H9 (cell line): ENCODE results near the gene XNDC1N. TPM values are rescaled to one million over a fixed set of nuclear protein-coding genes. Genes with fewer than 3 reads are reported as not detected.

Experiments used
- DNase-seq: peaks from one replicate; pipeline ENCODE4 v3.0.0-alpha.2; 2017
- H2AFZ ChIP-seq: one replicate; pipeline ENCODE4 v1.6.1; 2013; ENCODE audit warnings: mild to moderate bottlenecking, low read length, control low read depth, moderate library complexity
- H2AK5ac ChIP-seq: 2 replicates; pipeline ENCODE4 v1.6.1; 2013; ENCODE audit warnings: low read length, control low read depth, mixed read lengths; ENCODE audit not compliant: insufficient read length
- H2BK120ac ChIP-seq: one replicate; pipeline ENCODE4 v1.6.1; 2013; ENCODE audit warnings: low read depth, mild to moderate bottlenecking, low read length, control low read depth, inconsistent platforms; ENCODE audit not compliant: poor library complexity, severe bottlenecking
- H2BK12ac ChIP-seq: 2 replicates; pipeline ENCODE4 v1.6.1; 2013; ENCODE audit warnings: low read length, control low read depth, mixed read lengths, low read depth; ENCODE audit not compliant: insufficient read length
- H2BK15ac ChIP-seq: 2 replicates; pipeline ENCODE4 v1.6.1; 2013; ENCODE audit warnings: low read depth, low read length, control low read depth
- H2BK20ac ChIP-seq: one replicate; pipeline ENCODE4 v1.6.1; 2013; ENCODE audit warnings: low read depth, mild to moderate bottlenecking, low read length, control low read depth, inconsistent platforms; ENCODE audit not compliant: poor library complexity, severe bottlenecking
- H2BK5ac ChIP-seq: 2 replicates; pipeline ENCODE4 v1.6.1; 2013; ENCODE audit warnings: low read length, control low read depth, mixed read lengths; ENCODE audit not compliant: insufficient read length
- H3K14ac ChIP-seq: 2 replicates; pipeline ENCODE4 v1.6.1; 2013; ENCODE audit warnings: low read length, control low read depth; ENCODE audit not compliant: insufficient read depth
- H3K18ac ChIP-seq: 2 replicates; pipeline ENCODE4 v1.6.1; 2013; ENCODE audit warnings: low read depth, mild to moderate bottlenecking, mixed read lengths, low read length, control low read depth; ENCODE audit not compliant: insufficient read length
- H3K23ac ChIP-seq: 2 replicates; pipeline ENCODE4 v1.6.1; 2013; ENCODE audit warnings: low read length, control low read depth, mixed read lengths, low read depth; ENCODE audit not compliant: insufficient read length
- H3K23me2 ChIP-seq: 2 replicates; pipeline ENCODE4 v1.6.1; 2013; ENCODE audit warnings: low read depth, mild to moderate bottlenecking, mixed read lengths, low read length, control low read depth; ENCODE audit not compliant: insufficient read length, poor library complexity, severe bottlenecking
- H3K27ac ChIP-seq: 2 replicates; pipeline ENCODE4 v1.5.1; 2013; ENCODE audit warnings: low read length, control low read depth, mixed read lengths, low read depth; ENCODE audit not compliant: insufficient read length
- H3K27me3 ChIP-seq: 2 replicates; pipeline ENCODE4 v1.6.1; 2013; ENCODE audit warnings: low read length, control low read depth, inconsistent platforms; ENCODE audit not compliant: insufficient read depth
- H3K4ac ChIP-seq: 2 replicates; pipeline ENCODE4 v1.6.1; 2013; ENCODE audit warnings: low read depth, mild to moderate bottlenecking, control low read depth, inconsistent platforms, low read length, moderate library complexity
- H3K4me1 ChIP-seq: 2 replicates; pipeline ENCODE4 v1.6.1; 2013; ENCODE audit warnings: low read length, control low read depth, inconsistent platforms; ENCODE audit not compliant: insufficient read depth
- H3K4me2 ChIP-seq: 2 replicates; pipeline ENCODE4 v1.6.1; 2013; ENCODE audit warnings: low read length, control low read depth, mixed read lengths; ENCODE audit not compliant: insufficient read length, insufficient read depth
- H3K56ac ChIP-seq: 2 replicates; pipeline ENCODE4 v1.6.1; 2013; ENCODE audit warnings: low read depth, mild to moderate bottlenecking, mixed read lengths, low read length, control low read depth; ENCODE audit not compliant: insufficient read length
- H3K79me1 ChIP-seq: 2 replicates; pipeline ENCODE4 v1.6.1; 2013; ENCODE audit warnings: low read depth, mild to moderate bottlenecking, moderate library complexity, low read length, control low read depth, inconsistent platforms; ENCODE audit not compliant: insufficient read depth, poor library complexity, severe bottlenecking
- H3K79me2 ChIP-seq: 2 replicates; pipeline ENCODE4 v1.6.1; 2013; ENCODE audit warnings: low read length, control low read depth, inconsistent platforms; ENCODE audit not compliant: insufficient read depth
- H3K9ac ChIP-seq: 2 replicates; pipeline ENCODE4 v1.6.1; 2013; ENCODE audit warnings: low read length, control low read depth, mixed read lengths; ENCODE audit not compliant: insufficient read length; ENCODE audit errors: extremely low read depth
- H3K9me3 ChIP-seq: one replicate; pipeline ENCODE4 v1.6.1; 2013; ENCODE audit warnings: low read depth, low read length, inconsistent platforms; ENCODE audit not compliant: control insufficient read depth
- H3T11ph ChIP-seq: one replicate; pipeline ENCODE4 v1.6.1; 2013; ENCODE audit warnings: mild to moderate bottlenecking, low read length, control low read depth, inconsistent platforms
- H4K20me1 ChIP-seq: one replicate; pipeline ENCODE4 v1.6.1; 2013; ENCODE audit not compliant: control insufficient read depth, insufficient read length, insufficient read depth
- H4K5ac ChIP-seq: 2 replicates; pipeline ENCODE4 v1.6.1; 2013; ENCODE audit warnings: low read depth, mild to moderate bottlenecking, mixed read lengths, low read length, control low read depth; ENCODE audit not compliant: insufficient read length
- H4K8ac ChIP-seq: replicated peaks from 2 replicates; pipeline ENCODE4 v1.6.1; 2013; ENCODE audit warnings: low read length, control low read depth, mixed read lengths, low read depth; ENCODE audit not compliant: insufficient read length
- H4K91ac ChIP-seq: 2 replicates; pipeline ENCODE4 v1.6.1; 2013; ENCODE audit warnings: low read depth, mild to moderate bottlenecking, moderate library complexity, mixed read lengths, low read length, control low read depth; ENCODE audit not compliant: insufficient read length
- H3K27ac Mint-ChIP-seq, 3 experiments: 2 replicates in 2 of 3; 3 replicates in 1 of 3; pipeline ENCODE4 v1.8.0; 2020 to 2021; ENCODE audit warnings: mixed read lengths in 3 of 3, mild to moderate bottlenecking in 1 of 3, moderate library complexity in 1 of 3
- H3K27me3 Mint-ChIP-seq: 2 replicates; pipeline ENCODE4 v1.8.0; 2021; ENCODE audit warnings: low read depth, mild to moderate bottlenecking, moderate library complexity, mixed read lengths
- H3K36me3 Mint-ChIP-seq, 3 experiments: 2 replicates in 2 of 3; 3 replicates in 1 of 3; pipeline ENCODE4 v1.8.0; 2020 to 2021; ENCODE audit warnings: low read depth in 3 of 3, mixed read lengths in 3 of 3; ENCODE audit not compliant: insufficient read depth in 1 of 3
- H3K4me1 Mint-ChIP-seq, 2 experiments: 2 replicates each; pipeline ENCODE4 v1.8.0; 2020; ENCODE audit warnings: mixed read lengths in 2 of 2
- H3K4me3 Mint-ChIP-seq, 2 experiments: 2 replicates in 1 of 2; 3 replicates in 1 of 2; pipeline ENCODE4 v1.8.0; 2020 to 2021; ENCODE audit warnings: mild to moderate bottlenecking in 2 of 2, mixed read lengths in 2 of 2, moderate library complexity in 1 of 2
- H3K9me3 Mint-ChIP-seq, 2 experiments: 2 replicates in 1 of 2; 3 replicates in 1 of 2; pipeline ENCODE4 v1.8.0; 2020; ENCODE audit warnings: mild to moderate bottlenecking in 2 of 2, mixed read lengths in 2 of 2, moderate library complexity in 1 of 2
- CTCF ChIP-seq: fragments of 200-600 bp; sonication (generic); conservative IDR thresholded peaks from 3 replicates; pipeline ENCODE4 v1.8.0; 2021; ENCODE audit warnings: antibody characterized with exemption, mild to moderate bottlenecking
- WGBS: extraction: QIAGEN DNeasy Blood & Tissue Kit; methylation state at CpG from one replicate; pipeline ENCODE4 v1.1.7; 2013; ENCODE audit warnings: missing lambda C conversion rate, low lambda C conversion rate, mixed read lengths; ENCODE audit not compliant: insufficient read length; ENCODE audit errors: extremely low coverage; 5-methylcytosine and 5-hydroxymethylcytosine counted together
- total RNA-seq: library from RNA; stranded (reverse); gene quantifications from 2 replicates; pipeline ENCODE4 v1.2.1, GENCODE V29; 2021

Gene XNDC1N
- total RNA-seq, 1 experiment from 2014 or later = 11.0 TPM

- H4K8ac ChIP-seq = no peak overlapping the region
- no peak overlapping the region for H3K4ac ChIP-seq
- H3K23ac ChIP-seq = no peak overlapping the region
- no peaks in the 10 kb centered on the region for H3K79me1 ChIP-seq
- H3K4me1 ChIP-seq = no peaks in the 10 kb centered on the region
- H4K20me1 ChIP-seq = no peaks in the 10 kb centered on the region
- H2BK120ac ChIP-seq = no peak overlapping the region
- H3K9me3 ChIP-seq = no peaks in the 10 kb centered on the region
- no peak for TF ChIP-seq CTCF
- H2BK5ac ChIP-seq = no peak overlapping the region
- H3K56ac ChIP-seq = no peak overlapping the region
- H2BK12ac ChIP-seq = no peak overlapping the region
- no peak overlapping the region for H3K18ac ChIP-seq
- no peaks in the 10 kb centered on the region for H3K27me3 ChIP-seq
- H2BK15ac ChIP-seq = no peak overlapping the region
- H3K27ac ChIP-seq = no peak overlapping the region
- no peak overlapping the region for H3K9ac ChIP-seq
- no peaks in the 10 kb centered on the region for H3K23me2 ChIP-seq
- no peak overlapping the region for H4K5ac ChIP-seq
- no peak for DNase-seq
- H3K4me2 ChIP-seq = no peak overlapping the region
- no peak overlapping the region for H3K14ac ChIP-seq
- H3T11ph ChIP-seq = no peak overlapping the region
- no peak overlapping the region for H3K4me3 Mint-ChIP-seq
- H3K79me2 ChIP-seq = no peaks in the 10 kb centered on the region
- no CpG with 5 or more reads among the region's 9 CpGs for WGBS
- H2BK20ac ChIP-seq = no peak overlapping the region
- H3K27me3 Mint-ChIP-seq = no peaks in the 10 kb centered on the region
- peaks cover 8 to 53% (median 50%) of the 10 kb centered on the region in 3 experiments; a peak in 6 of 7 replicates for H3K36me3 Mint-ChIP-seq
- H3K9me3 Mint-ChIP-seq = no peaks in the 10 kb centered on the region
- no peak overlapping the region for H4K91ac ChIP-seq
- no peaks in the 10 kb centered on the region for H3K4me1 Mint-ChIP-seq
- no peak overlapping the region for H2AFZ ChIP-seq
- H3K27ac Mint-ChIP-seq = no peak overlapping the region; a peak in 1 of 7 replicates
- no peak overlapping the region for H2AK5ac ChIP-seq
Measured at GRCh38 chr11:71917646-71918140, 10.7 kb downstream of the XNDC1N start.
